GM13976 (cell line): ENCODE data around the gene WNT3A.
A peak's percentile ranks its signal among the peaks of the same experiment; 100 is the strongest.

Experiments
- DNase-seq: peaks from one replicate; pipeline ENCODE4 v3.0.0; 2012; ENCODE audit warnings: low spot score
- in situ Hi-C: fragments of 300-500 bp; cut with MboI; formaldehyde crosslinking; loops from one replicate; pipeline ENCODE4 v1.12.0; 2022; ENCODE audit warnings: low sequenced_read_pairs, mixed read lengths, inconsistent platforms; ENCODE audit not compliant: unreplicated experiment
- TF ChIP-seq, protein P1 (sequence below): IDR thresholded peaks from 2 replicates; pipeline ENCODE4 v1.5.1; 2012; ENCODE audit warnings: borderline replicate concordance, mild to moderate bottlenecking; ENCODE audit not compliant: insufficient read depth; ENCODE audit errors: extremely low read depth, missing control alignments, control extremely low read depth

Gene WNT3A

GRCh38 chr1:228070851-228071250 is 64.1 kb downstream of the WNT3A start:
- TF ChIP-seq, protein P1, sequence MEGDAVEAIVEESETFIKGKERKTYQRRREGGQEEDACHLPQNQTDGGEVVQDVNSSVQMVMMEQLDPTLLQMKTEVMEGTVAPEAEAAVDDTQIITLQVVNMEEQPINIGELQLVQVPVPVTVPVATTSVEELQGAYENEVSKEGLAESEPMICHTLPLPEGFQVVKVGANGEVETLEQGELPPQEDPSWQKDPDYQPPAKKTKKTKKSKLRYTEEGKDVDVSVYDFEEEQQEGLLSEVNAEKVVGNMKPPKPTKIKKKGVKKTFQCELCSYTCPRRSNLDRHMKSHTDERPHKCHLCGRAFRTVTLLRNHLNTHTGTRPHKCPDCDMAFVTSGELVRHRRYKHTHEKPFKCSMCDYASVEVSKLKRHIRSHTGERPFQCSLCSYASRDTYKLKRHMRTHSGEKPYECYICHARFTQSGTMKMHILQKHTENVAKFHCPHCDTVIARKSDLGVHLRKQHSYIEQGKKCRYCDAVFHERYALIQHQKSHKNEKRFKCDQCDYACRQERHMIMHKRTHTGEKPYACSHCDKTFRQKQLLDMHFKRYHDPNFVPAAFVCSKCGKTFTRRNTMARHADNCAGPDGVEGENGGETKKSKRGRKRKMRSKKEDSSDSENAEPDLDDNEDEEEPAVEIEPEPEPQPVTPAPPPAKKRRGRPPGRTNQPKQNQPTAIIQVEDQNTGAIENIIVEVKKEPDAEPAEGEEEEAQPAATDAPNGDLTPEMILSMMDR = no peak
- DNase-seq = no peak
- in situ Hi-C loops = no loop called here

DNA sequence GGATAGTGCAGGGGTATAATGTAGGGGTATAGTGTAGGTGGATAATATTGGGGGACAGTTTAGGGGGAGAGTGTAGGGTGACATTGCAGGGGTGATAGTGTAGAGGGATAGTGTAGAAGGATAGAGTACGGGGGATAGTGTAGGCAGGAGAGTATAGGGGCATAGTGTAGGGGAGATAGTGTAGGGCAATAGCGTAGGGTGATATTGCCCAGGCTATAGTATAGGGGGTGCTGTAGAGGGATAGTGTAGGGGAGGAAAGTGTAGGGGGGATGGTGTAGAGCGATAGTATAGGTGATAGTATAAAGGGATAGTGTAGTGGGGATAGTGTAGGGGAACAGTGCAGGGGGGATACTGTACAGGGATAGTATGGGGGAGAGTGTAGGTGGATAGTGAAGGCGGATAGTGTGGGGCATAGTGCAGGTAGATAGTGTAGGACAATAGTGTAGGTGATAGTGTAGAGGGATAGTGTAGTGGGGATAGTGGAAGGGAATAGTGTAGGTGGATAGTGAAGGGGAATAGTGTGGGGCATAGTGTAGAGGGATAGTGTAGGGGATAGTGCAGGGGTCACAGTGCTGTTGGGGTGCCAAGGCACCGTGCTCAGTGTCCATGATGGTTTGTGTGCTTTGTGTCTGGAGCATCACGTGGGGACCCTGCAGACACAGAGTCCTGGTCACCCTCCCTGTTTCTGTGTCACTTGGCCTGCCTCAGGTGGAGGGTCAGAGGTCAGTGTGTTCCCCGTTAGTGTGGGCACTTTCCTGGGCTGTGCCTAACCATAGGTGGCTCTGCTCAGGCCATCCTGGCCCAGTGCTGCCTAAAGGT is 65.2 kb downstream of the WNT3A start:
- TF ChIP-seq, protein P1 = no peak
- in situ Hi-C loops = no loop called here
- no peak for DNase-seq

DNA sequence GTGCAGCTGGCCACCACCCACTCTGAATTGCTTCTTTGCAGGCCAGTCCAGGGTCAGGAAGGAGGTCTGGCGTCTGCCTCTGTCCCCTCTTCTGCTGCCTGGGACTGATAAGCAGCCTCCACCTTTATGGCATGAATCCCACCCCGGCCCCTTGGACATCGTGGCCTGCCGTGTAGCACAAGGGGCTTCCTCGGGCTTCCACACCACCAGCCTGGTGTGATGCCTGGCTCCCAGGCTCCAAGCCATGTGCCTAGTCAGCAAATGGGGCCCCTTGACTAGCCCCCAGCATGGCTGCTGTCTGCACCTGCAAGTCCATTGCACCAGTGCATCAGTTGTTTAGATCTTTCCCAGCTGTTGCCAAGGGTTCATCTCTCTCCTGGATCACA is 65.9 kb downstream of the WNT3A start:
- DNase-seq = no peak
- in situ Hi-C loops = no loop called here
- TF ChIP-seq, protein P1 = no peak

DNA sequence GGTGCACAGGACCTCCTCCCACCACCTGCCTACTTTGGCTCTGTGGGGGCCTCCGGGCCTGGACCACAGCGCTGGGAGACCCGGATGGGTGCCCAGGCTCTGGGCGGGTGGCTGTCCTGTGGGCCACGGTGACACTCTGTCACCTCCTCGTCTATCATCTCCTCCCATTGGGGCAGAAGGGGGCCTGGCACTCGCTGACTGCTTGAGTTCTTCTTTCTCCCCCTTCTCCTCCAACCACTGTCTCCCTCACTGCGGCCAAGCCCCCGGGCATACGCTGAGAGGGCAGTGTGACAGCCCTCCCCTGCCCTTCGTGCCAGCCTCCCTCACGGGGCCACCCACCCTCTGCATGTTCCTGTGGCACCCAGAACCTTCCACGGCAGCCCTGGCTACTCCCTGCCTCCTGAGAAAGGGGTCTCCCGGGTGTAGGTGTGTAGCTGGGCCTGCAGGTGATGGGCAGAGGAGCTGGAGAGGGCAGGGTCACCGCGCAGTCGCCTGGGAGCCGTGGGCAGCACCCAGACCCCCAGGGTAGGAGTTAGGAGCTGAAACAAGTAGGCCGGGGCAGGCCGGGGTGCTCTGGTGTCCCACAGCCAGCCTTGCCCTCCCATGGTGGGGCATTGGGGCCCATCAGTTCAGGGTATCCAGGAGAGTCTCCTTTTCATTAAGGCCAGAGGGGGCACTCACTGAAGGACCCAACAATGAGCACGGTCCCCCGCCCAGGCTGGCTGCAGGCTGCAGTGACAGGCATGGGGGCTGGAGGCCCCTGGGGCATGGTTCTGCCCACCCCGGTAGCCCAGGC is 66.5 kb downstream of the WNT3A start:
- in situ Hi-C loops = no loop called here
- TF ChIP-seq, protein P1 = no peak
- DNase-seq = no peak

GRCh38 chr1:228073857-228074545 is 67.2 kb downstream of the WNT3A start:
- in situ Hi-C loops = no loop called here
- no peak for DNase-seq
- TF ChIP-seq, protein P1 = peak; percentile 23

- in situ Hi-C loops = no loop called here
- TF ChIP-seq, protein P1 = no peak
- DNase-seq = no peak
Observed at GRCh38 chr1:228074954-228075730, 68.3 kb downstream of the WNT3A start.
